Suprapubic skin (tissue), 4 donors: Measurements from ENCODE around the gene RNF150.

Source experiments
- POLR2A ChIP-seq, 2 donors: fragments of 450-650 bp; IDR thresholded peaks; one replicate each; pipeline ENCODE4 v1.6.1; 2017; ENCODE audit warnings: antibody characterized with exemption in 2 of 2, mild to moderate bottlenecking in 2 of 2, moderate library complexity in 2 of 2
- POLR2AphosphoS5 ChIP-seq, 3 donors: sonication (generic); formaldehyde crosslinking; IDR thresholded peaks; one replicate each; pipeline ENCODE4 v1.6.1; 2017; ENCODE audit warnings: antibody characterized with exemption in 3 of 3
- TF ChIP-seq, protein P1 (sequence below), 2 donors: fragments of 200-600 bp in 1 of 2; fragments of 450-650 bp in 1 of 2; sonication (generic) in 1 of 2; IDR thresholded peaks; one replicate each; pipeline ENCODE4 v1.5.1; 2016 to 2019; ENCODE audit warnings: antibody characterized with exemption in 2 of 2, mild to moderate bottlenecking in 1 of 2, moderate library complexity in 1 of 2

DNA sequence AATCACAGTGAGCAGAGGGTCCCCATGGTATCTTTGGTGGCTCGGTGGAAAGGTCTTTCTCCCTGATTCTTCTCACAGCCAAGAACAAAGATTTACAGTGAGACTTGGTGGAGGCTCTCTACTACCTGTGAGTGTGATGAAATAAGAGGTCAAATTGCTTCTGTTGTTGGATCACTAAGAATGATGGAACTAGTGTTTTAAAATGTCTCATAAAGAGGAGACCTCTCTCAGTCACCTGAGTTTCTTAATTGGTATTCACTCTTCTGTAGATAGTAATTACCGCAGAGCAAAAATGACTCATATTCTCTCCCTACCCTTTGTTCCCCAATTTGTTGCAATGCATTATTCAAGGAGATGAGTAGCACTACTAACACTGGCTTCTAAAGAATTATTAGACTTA, 276.2 kb downstream of the RNF150 start:
- TF ChIP-seq, protein P1, sequence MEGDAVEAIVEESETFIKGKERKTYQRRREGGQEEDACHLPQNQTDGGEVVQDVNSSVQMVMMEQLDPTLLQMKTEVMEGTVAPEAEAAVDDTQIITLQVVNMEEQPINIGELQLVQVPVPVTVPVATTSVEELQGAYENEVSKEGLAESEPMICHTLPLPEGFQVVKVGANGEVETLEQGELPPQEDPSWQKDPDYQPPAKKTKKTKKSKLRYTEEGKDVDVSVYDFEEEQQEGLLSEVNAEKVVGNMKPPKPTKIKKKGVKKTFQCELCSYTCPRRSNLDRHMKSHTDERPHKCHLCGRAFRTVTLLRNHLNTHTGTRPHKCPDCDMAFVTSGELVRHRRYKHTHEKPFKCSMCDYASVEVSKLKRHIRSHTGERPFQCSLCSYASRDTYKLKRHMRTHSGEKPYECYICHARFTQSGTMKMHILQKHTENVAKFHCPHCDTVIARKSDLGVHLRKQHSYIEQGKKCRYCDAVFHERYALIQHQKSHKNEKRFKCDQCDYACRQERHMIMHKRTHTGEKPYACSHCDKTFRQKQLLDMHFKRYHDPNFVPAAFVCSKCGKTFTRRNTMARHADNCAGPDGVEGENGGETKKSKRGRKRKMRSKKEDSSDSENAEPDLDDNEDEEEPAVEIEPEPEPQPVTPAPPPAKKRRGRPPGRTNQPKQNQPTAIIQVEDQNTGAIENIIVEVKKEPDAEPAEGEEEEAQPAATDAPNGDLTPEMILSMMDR (IDR thresholded peaks at IDR 0.05): no peak
- TF ChIP-seq POLR2A (IDR thresholded peaks at IDR 0.05) (no peak), POLR2AphosphoS5 (IDR thresholded peaks at IDR 0.05) (no peak)
